Left cardiac atrium (tissue), 4 donors: ENCODE data around the gene CASTOR1. TPM values are rescaled to one million over a fixed set of nuclear protein-coding genes. Genes with fewer than 3 reads are reported as not detected.

ENCODE experiments used
- ATAC-seq, 2 donors: fragments of 200-7000 bp; cut with Tn5 transposase; one replicate each; pipeline ENCODE4 v1.9.1; 2020; ENCODE audit warnings: mild to moderate bottlenecking in 2 of 2, moderate library complexity in 2 of 2
- DNase-seq: peaks from one replicate; pipeline ENCODE4 v3.0.0-alpha.2; 2020
- intact Hi-C, 2 donors: fragments of 100-400 bp; cut with DNase I; formaldehyde crosslinking; loops; one replicate each; pipeline versions ENCODE4 v1.14.1 to v1.15.1; 2022 to 2023
- total RNA-seq, 2 donors: library from RNA; stranded (reverse); fragmentation: NEBNext Ultra II Directional; extraction: Animal tissue kit (Norgen Biotek cat#: 25700); gene quantifications; one replicate each; pipeline ENCODE4 v1.2.1, GENCODE V29; 2021
- donor health status: DM: no; HTN: yes; CAD: no.
- donor health status: DM: no; HTN: yes; CAD: no; lungs with severe emphysema.
- donor health status: DM: yes; HTN: yes; CAD: no.
- donor health status: Dilated cardiomyopathy.

CASTOR1 gene
- total RNA-seq, 2 donors from 2014 or later, result 7.4 to 9.4 TPM

- intact Hi-C loops, result loop anchor here in 1 of 2 donors (5.0 kb wide), 1 partner anchor 99 kb away; the partner anchor contains the start of gene RNF215
- DNase-seq, result no peak
- no peak for ATAC-seq
Observed at GRCh38 chr22:30288419-30289140, 725 bp downstream of the CASTOR1 start.

GRCh38 chr22:30287648-30288418 is 1.5 kb downstream of the CASTOR1 start:
- intact Hi-C loops, result loop anchor here (1.0 to 5.0 kb wide), 2 partner anchors 99 kb away; partner anchors contain the start of gene RNF215 (in 2 of the 2)
- ATAC-seq, result peak; percentile 66 to 67
- DNase-seq, result peak; percentile 89

GRCh38 chr22:30286813-30287647 is 2.3 kb downstream of the CASTOR1 start:
- intact Hi-C loops, result loop anchor here (1.0 to 5.0 kb wide), 2 partner anchors 100 kb away; partner anchors contain the start of gene RNF215 (in 2 of the 2)
- DNase-seq, result peak; percentile 77
- no peak for ATAC-seq

- intact Hi-C loops, result loop anchor here in 1 of 2 donors (5.0 kb wide), 1 partner anchor 101 kb away; the partner anchor contains the start of gene RNF215
- DNase-seq (no peak), ATAC-seq (no peak)
Observed at GRCh38 chr22:30286331-30286730, 3.0 kb downstream of the CASTOR1 start.

DNA sequence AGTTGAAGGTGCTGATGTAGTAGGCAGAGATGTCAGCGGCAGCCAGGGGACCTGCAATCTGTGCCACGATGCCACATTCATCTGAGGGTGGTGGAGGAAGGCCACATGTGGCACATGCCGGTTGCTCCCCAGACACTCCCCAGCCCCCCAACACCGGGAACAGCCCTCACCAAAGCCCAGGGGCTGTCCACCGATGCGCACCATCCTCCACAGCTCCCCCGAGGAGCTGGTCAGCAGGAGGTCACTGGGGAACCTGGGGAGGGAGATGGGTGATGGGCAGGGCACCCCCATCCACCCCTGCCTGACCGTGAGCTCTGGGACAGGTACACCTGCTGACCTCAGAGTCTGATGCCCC is 3.5 kb downstream of the CASTOR1 start:
- intact Hi-C loops, result loop anchor here in 1 of 2 donors (5.0 kb wide), 1 partner anchor 101 kb away; the partner anchor contains the start of gene RNF215
- ATAC-seq, result no peak
- DNase-seq, result no peak

DNA sequence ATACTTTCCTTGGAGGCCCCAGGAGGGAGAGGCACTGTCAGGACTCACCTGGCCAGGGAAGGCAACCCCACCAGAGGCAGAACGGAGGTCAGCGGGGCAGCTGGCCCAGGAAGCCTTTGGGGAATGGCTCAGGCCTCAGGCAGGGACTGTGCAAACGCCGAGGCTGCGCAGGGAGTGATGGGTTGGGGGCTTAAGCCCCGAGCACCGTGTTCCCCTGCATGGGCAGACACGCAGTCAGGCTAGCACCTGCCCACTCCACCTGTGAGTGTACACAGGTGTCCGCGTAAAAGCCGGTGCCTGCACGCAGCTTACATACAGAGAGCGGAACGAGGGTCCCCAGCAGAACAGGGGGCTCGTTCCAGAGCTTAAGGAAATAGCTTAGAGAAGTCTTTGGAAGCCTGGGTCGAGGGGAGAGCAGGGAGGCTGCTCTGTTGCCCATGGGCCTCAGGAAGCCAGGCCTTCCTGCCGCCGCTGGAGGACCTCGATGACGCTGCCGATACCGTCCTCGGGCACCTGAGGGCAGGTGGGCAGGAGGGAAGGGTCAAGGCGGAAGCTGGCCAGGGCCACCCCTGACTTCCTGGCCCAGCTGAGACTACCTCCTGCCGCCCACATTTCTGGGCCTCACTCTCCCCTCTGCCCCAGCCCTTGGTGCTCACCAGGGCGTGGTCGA is 4.0 kb downstream of the CASTOR1 start:
- no peak for ATAC-seq
- DNase-seq, result no peak

DNA sequence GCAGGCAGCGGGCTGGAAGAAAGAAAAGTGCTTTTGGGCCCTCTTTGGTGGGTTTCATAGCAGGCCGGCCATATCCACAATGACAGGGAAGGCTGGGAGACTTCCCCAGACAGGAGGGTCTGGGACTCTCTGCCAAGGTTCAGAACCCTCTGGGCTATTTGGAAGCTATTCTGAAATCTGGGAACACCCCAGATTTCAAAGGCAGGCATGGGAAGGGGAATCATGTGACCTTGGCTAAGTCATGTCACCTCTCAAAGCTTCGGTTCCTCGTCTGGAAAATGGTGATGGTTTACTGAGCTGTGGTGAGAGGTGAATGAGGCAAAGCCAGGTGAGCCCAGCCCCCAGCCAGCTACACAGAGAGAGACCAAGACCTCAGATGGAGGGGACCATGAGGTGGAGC is 4.6 kb downstream of the CASTOR1 start:
- no peak for DNase-seq
- intact Hi-C loops, result loop anchor here in 1 of 2 donors (5.0 kb wide), 1 partner anchor 103 kb away; the partner anchor contains the start of gene RNF215
- ATAC-seq, result no peak

More for the DNA sequence above, 4.0 kb downstream of the CASTOR1 start:
- intact Hi-C loops, result loop anchor here in 1 of 2 donors (5.0 kb wide), 1 partner anchor 102 kb away; the partner anchor contains the start of gene RNF215

DNA sequence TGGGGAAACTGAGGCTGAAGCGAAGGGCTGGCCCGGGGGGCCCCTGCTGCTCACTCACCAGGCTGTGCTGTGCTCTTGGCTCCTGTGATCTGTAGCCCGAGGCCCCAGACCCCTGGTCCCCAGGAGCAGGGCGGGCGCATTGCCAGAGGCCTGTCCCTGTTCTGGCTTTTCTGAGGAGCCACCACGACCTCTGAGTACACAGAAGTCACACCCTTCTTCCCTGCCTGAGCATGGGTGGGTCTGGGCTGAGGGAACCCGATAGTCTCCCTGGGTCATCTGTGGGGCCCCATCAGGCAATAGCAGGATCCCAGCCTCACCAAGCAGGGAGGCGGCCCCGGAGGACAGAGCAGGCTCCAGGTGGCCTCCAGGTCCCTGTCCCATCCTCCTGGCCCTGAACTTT is 5.1 kb downstream of the CASTOR1 start:
- intact Hi-C loops, result no loop called here
- no peak for DNase-seq
- ATAC-seq, result no peak

- DNase-seq (no peak), ATAC-seq (no peak)
- intact Hi-C loops, result no loop called here
Observed at GRCh38 chr22:30283342-30283741, 6.0 kb downstream of the CASTOR1 start.

DNA sequence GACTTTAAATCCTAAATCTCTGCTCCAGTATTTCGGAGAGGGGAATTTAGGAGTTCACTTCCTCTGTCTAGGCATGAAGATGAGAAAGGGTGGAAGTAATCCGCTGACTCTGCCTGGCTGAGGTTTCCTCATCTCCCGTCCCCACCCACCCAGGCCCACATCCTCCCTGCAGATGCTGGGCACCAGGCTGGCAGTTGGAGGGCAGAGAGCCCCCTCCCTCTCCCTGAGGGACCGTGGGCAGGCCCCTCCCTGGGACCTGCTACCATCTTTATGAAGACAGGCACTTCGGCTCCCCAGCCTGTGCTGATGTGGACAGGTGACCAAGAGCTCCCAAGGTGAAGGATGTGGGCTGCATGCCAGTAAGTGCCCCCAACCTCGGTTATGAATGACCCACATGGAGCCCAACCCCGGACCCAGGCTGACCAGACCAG is 6.7 kb downstream of the CASTOR1 start:
- ATAC-seq (no peak), DNase-seq (no peak)
- intact Hi-C loops, result no loop called here

DNA sequence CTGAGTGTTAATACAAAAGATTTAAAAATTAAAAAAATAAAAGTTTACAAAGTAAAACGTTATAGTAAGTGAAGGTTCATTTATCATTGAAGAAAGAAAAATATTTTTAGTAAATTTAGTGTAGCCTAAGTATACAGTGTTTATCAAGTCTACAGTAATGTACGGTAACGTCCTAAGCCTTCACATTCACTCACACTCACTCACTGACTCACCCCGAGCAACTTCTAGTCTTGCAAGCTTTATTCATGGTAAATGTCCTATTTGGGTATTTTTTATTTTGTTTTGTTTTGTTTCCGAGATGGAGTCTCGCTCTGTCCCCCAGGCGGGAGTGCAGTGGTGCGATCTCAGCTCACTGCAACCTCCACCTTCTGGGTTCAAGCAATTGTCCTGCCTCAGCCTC is 8.8 kb downstream of the CASTOR1 start:
- DNase-seq (no peak), ATAC-seq (no peak)
- intact Hi-C loops, result no loop called here

- intact Hi-C loops, result no loop called here
- no peak for ATAC-seq
- DNase-seq, result no peak
Observed at GRCh38 chr22:30279932-30280331, 9.4 kb downstream of the CASTOR1 start.

DNA sequence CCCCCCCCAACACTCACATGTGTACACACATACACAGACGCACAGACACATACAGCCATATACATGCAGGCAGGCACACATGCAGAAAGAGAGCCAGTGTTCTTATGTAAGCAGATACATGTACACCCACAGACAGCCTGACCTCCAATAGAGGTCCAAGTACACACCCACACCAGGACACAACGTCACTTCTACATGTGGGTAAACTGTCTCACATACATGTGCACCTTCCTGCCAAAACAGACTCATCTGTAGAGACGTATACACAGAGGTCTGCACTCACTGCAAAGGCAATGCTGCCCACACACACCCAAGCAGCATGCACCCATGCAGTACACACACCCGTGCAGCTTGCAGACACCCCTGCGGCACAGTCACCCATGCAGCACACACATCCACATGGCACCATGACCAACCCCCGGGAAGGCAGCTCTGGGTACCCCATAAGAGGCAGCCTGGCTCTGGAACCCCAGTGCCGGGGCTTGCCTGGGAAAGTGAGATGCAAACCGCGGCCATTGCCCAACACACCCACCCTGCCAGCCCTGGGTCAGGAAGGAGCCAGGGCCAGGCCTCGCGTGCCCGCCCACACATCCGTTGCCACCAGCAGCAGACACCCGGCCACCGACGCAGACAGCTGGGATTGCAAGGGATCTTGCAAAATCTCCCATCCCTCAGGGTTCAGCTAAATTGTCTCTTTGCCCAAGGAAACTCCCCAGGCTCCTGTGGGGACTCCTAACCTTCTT is 10.1 kb downstream of the CASTOR1 start:
- intact Hi-C loops, result no loop called here
- DNase-seq, result peak; percentile 57
- ATAC-seq, result peak; percentile 43 to 64

DNA sequence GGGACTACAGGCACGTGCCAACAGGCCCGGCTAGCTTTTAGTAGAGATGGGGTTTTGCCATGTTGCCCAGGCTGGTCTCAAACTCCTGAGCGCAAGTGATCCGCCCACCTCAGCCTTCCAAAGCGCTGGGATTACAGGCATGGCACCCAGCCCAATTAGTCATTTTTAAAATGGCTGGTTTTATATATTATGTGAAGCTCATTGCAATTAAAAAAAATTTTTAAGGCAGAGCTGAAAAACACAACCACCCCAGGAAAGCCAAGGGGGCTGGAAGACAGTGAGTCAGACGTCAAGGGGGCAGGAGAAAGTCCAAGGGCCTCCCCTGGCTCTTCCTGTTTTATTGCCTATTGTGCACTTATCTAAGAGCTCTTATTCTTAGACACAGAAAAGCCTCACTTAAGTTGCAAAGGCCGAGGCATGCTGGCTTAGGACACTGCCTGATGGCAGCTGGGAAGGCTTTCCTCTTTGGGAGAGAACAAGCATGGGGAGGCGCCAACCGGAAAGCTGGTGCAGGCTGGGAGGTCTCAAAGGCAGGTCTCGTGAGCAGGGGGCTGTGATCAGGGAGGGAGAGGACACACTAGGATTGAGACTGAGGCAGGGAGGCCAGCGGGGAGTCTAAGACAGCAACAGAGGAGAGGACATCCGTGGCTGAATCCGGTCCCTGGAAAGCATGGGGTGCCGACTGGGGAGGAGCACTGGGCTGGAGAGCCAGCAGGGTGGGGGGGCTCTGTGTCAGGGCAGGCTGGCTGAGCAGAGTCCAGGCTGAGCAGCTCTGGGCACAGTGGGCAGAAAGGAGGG is 11.6 kb downstream of the CASTOR1 start:
- intact Hi-C loops, result no loop called here
- DNase-seq, result peak; percentile 51

DNA sequence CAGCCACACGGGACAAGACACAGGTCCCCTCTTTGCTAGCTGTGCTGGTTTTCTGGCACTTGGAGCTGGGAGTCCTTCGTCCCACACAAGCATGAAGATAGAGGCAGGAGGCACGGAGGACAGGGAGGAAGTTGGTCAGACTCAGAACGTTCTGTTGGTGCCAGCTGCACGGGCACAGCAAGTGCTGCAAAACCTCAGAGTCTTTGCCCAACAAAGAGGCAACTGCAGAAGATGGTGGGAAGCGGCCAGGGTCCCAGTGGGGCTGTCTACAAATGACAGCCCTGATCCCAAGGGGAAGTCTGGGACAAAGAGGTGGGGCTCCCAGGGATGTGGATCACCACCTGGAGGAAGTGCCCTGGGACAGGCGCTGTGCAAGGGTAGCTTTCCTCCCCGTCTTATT is 13.3 kb downstream of the CASTOR1 start:
- DNase-seq (no peak), ATAC-seq (no peak)
- intact Hi-C loops, result no loop called here

More for the DNA sequence above, 11.6 kb downstream of the CASTOR1 start:
- peak; percentile 61 to 65 for ATAC-seq

- intact Hi-C loops, result no loop called here
- ATAC-seq, result no peak
- no peak for DNase-seq
Observed at GRCh38 chr22:30275625-30276024, 13.7 kb downstream of the CASTOR1 start.

DNA sequence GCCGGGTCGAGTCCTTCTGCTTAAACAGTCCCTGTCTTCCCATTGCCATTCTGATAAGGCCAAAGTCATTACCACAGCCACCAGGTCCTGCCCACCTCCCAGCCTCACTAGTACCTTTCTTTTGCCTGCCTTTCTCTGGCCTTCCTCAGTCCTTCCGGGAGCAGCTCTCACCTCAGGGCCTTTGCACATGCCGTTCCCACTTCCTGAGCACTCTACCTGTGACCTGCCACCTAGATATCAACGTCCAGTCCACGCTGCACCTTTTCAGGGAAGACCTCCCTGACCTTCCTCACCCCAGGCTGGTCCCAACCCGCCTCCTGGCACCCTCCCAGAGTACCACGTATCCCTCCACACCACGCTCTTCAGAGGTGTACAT is 14.9 kb downstream of the CASTOR1 start:
- ATAC-seq, result no peak
- intact Hi-C loops, result no loop called here
- no peak for DNase-seq
